Measurements from ENCODE around the gene FAM114A1. TPM values are rescaled to one million over a fixed set of nuclear protein-coding genes. Genes with fewer than 3 reads are reported as not detected.

FAM114A1 gene
- polyA plus RNA-seq, 12 donors, result 50.5 to 219 (median 59.4) TPM

Other genes with a start within 250 kb of the FAM114A1 start
- gene KLF3, start 203.6 kb upstream of the FAM114A1 start, polyA plus RNA-seq (ENCODE audit: insufficient read length in 12 of 12), result 10 to 100 TPM in 11 of 12 donors, not detected in 1; 32.6 to 55.8 (median 39.1) TPM
- gene TLR10, start 84.8 kb upstream of the FAM114A1 start, polyA plus RNA-seq (ENCODE audit: insufficient read length in 12 of 12), result 1 to 10 TPM in 1 of 12 donors, under 1 TPM in 9, not detected in 2; 0.14 to 3.1 (median 0.35) TPM
- 1 to 10 TPM in 10 of 12 donors, not detected in 2; 1.9 to 6.0 (median 3.3) TPM for gene TLR1, start 63.0 kb upstream of the FAM114A1 start, polyA plus RNA-seq (ENCODE audit: insufficient read length in 12 of 12)
- 1 to 10 TPM in 7 of 12 donors, under 1 TPM in 3, not detected in 2; 0.82 to 2.6 (median 1.4) TPM for gene TLR6, start 11.0 kb upstream of the FAM114A1 start, polyA plus RNA-seq (ENCODE audit: insufficient read length in 12 of 12)
- gene TMEM156, start 164.6 kb downstream of the FAM114A1 start, polyA plus RNA-seq (ENCODE audit: insufficient read length in 12 of 12), result 1 to 10 TPM in 1 of 12 donors, under 1 TPM in 9, not detected in 2; 0.10 to 1.8 (median 0.19) TPM
- gene KLHL5, start 194.4 kb downstream of the FAM114A1 start, polyA plus RNA-seq (ENCODE audit: insufficient read length in 12 of 12), result 10 to 100 TPM in 11 of 12 donors, not detected in 1; 10.8 to 22.6 (median 20.3) TPM